ENCODE data around the gene ZNF507. TPM values are rescaled to one million over a fixed set of nuclear protein-coding genes. Genes with fewer than 3 reads are reported as not detected.
A peak's percentile ranks its signal among the peaks of the same experiment; 100 is the strongest.

Gene ZNF507
- total and polyA plus RNA-seq, 8 donors = 3.5 to 14.7 (median 8.9) TPM

DNA sequence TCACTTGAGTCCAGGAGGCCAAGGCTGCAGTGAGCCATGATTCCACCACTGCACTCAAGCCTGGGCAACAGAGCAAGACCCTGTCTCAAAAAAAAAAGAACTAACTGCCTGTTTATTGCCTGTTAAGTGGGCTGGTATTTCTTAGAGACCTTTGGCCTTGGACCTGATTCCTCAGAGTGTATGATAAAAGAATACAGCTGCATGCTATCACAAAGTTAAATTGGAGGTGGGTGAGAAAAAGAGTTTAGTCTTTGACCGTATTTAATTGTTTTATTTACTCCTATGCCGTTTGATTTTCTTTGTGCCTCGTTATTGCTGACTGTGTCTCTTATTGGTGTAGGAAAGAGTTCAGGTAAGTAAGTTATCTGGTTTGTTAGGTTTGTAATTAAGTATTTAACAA, 34.9 kb downstream of the ZNF507 start:
- Histone ChIP-seq H3K9me3 (no peaks in the 10 kb centered on the region), H3K27me3 (no peaks in the 10 kb centered on the region), H3K36me3 (peaks cover 0 to 8% (median 0%) of the 10 kb centered on the region in 3 donors), H3K4me1 (no peaks in the 10 kb centered on the region), H3K27ac (no peak overlapping the region), H3K4me3 (no peak overlapping the region)
- DNase-seq (no peak), FAIRE-seq (no peak), ATAC-seq (no peak)
- 35 to 49% methylated on average over 3 of the region's 3 CpGs for WGBS, 2 donors
- TF ChIP-seq, protein P1, sequence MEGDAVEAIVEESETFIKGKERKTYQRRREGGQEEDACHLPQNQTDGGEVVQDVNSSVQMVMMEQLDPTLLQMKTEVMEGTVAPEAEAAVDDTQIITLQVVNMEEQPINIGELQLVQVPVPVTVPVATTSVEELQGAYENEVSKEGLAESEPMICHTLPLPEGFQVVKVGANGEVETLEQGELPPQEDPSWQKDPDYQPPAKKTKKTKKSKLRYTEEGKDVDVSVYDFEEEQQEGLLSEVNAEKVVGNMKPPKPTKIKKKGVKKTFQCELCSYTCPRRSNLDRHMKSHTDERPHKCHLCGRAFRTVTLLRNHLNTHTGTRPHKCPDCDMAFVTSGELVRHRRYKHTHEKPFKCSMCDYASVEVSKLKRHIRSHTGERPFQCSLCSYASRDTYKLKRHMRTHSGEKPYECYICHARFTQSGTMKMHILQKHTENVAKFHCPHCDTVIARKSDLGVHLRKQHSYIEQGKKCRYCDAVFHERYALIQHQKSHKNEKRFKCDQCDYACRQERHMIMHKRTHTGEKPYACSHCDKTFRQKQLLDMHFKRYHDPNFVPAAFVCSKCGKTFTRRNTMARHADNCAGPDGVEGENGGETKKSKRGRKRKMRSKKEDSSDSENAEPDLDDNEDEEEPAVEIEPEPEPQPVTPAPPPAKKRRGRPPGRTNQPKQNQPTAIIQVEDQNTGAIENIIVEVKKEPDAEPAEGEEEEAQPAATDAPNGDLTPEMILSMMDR (IDR thresholded peaks at IDR 0.05) = no peak
- intact Hi-C loops (cut with DNase I) = no loop called here

DNA sequence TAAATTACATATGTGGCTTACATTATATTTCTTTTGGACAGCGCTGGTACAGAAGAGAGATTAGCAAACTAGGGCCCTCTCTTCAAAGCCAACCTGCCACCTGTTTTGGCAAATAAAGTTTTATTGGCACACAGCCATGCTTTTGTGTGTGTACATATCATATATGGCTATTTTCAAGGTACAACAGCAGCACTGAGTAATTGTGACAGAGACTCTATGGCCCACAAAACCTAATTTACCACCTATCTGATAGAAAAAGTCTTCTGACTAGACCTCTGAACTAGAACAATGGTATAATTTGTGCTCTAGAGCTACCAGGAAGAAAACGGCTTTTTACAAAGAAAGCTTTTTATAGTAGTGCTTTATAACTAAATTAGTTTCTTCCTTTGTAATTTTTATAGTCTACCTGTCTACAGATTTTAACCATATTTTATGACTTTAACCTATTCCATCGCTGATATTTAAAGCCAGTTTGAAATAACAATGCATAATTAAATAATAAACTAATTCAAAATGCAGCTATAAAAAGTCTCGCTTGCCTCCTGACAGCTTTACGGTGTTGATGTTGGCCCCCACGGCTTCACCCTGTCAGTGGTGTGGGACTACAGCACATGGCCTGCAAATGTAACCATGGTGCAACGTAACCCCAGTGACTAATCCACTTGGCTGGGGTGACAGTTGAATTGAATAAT, 42.4 kb downstream of the ZNF507 start:
- peak overlapping the region in 2 of 4 donors; percentile 16 to 64 for H3K27ac ChIP-seq
- H3K4me1 ChIP-seq = peaks cover 0 to 21% (median 14%) of the 10 kb centered on the region in 3 donors
- H3K36me3 ChIP-seq = peaks cover 0 to 3% (median 0%) of the 10 kb centered on the region in 3 donors
- H3K9me3 ChIP-seq = no peaks in the 10 kb centered on the region
- H3K27me3 ChIP-seq = no peaks in the 10 kb centered on the region
- H3K4me3 ChIP-seq = no peak overlapping the region
- intact Hi-C loops (cut with DNase I) = no loop called here
- TF ChIP-seq, protein P1 (IDR thresholded peaks at IDR 0.05) = no peak
- ATAC-seq = peak; percentile 57 to 79 (median 74)
- WGBS, 2 donors = 53 to 58% methylated on average over 7 of the region's 7 CpGs
- peak in 2 of 6 donors; percentile 12 to 62 for DNase-seq
- FAIRE-seq = peak; percentile 81

DNA sequence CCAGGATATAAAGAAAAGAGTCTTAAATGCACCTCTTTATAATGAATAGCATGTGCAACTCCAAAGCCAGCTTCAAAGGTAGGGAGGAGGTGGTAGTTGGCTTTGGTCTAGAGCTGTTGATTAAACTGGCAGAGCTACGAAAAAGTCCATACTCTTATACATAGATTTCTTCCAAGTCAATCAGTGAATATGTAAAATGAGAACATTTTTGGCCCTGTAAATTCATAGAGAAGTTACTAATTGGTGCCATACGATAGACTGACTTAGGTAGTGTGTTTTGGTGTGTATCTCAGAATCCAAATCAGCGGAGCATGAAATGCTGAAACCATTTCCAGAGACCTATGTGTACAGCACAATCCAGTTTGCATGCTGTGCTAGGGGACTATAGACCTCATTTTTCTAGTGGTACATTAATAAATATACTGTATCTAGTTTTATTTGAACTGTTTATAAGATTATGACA, 43.0 kb downstream of the ZNF507 start:
- FAIRE-seq = no peak
- TF ChIP-seq, protein P1 (IDR thresholded peaks at IDR 0.05) = no peak
- no peaks in the 10 kb centered on the region for H3K36me3 ChIP-seq
- ATAC-seq = no peak
- H3K9me3 ChIP-seq = no peaks in the 10 kb centered on the region
- no peaks in the 10 kb centered on the region for H3K27me3 ChIP-seq
- peak overlapping the region in 1 of 4 donors; percentile 64 for H3K27ac ChIP-seq
- H3K4me1 ChIP-seq = peaks cover 0 to 21% (median 14%) of the 10 kb centered on the region in 3 donors
- intact Hi-C loops (cut with DNase I) = no loop called here
- H3K4me3 ChIP-seq = no peak overlapping the region
- DNase-seq = no peak
- WGBS, 2 donors = 92% methylated on average over 3 of the region's 3 CpGs

DNA sequence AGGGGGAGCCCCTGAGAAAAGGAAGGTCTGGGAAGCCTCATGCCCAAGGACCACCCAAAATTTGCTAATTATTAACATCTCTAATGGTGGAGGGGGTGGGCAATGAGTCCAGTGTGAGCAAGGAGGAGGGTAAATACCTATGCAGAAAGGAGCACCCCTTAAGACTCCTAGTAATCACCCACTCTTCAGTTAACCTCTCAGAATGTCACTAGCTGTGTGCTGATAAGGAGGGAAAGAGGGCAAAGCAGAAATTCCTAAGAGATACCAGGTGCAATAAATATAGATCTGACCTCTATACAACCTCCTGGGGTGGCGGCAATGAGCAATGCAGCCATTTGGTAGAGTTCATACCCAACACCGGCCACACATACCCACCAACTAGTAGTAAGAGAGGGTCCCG, 47.5 kb downstream of the ZNF507 start:
- Histone ChIP-seq H3K36me3 (no peaks in the 10 kb centered on the region), H3K27ac (no peak overlapping the region), H3K4me3 (no peak overlapping the region), H3K27me3 (no peaks in the 10 kb centered on the region), H3K4me1 (peaks cover 0 to 4% (median under 1%) of the 10 kb centered on the region in 3 donors), H3K9me3 (no peaks in the 10 kb centered on the region)
- ATAC-seq (no peak), FAIRE-seq (no peak), DNase-seq (no peak)
- intact Hi-C loops (cut with DNase I) = no loop called here
- TF ChIP-seq, protein P1 (IDR thresholded peaks at IDR 0.05) = no peak
- 85 to 95% methylated on average over 3 of the region's 3 CpGs for WGBS, 2 donors

DNA sequence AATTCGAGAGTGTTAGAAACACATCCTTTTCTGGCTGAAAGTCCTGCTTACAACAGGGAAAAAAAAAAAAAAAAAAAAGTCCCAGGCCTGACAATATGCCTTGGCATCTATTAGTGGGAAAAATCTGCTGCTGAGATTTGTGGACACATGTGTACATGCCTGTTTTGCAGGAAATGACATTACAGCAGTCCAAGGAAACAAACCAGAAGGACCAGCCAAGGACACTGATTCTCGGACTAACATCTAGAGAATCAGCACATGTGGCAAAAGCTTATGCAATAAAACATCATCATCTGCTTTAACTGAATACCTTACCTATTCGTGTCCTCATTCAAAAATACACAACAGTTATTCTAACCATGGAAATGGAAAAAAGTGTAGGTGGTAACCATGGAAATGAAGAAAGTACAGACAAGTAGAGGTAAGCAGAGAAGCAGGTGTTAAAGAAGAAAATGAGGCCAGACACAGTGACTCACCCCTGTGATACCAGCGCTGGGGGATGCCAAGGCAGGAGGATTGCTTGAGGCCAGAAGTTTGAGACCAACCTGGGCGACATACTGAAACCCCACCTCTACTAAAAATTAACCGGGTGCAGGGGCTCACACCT, 50.7 kb downstream of the ZNF507 start:
- TF ChIP-seq, protein P1 (IDR thresholded peaks at IDR 0.05) = no peak
- DNase-seq (peak in 1 of 6 donors; percentile 52), ATAC-seq (peak in 3 of 4 donors; percentile 18 to 65 (median 41)), FAIRE-seq (no peak)
- Histone ChIP-seq H3K4me1 (no peaks in the 10 kb centered on the region), H3K27me3 (no peaks in the 10 kb centered on the region), H3K36me3 (no peaks in the 10 kb centered on the region), H3K9me3 (no peaks in the 10 kb centered on the region), H3K27ac (no peak overlapping the region), H3K4me3 (no peak overlapping the region)
- intact Hi-C loops (cut with DNase I) = no loop called here
- 70 to 71% methylated on average over 6 of the region's 6 CpGs for WGBS, 2 donors

Measured in pancreas (tissue), 10 donors.